NCI-H1092 (cell line): ENCODE measurements around the gene MAD2L2.

Source experiments
- DNase-seq: peaks from one replicate; lab custom pipeline; 2025; lab: John Stamatoyannopoulos, UW

The MAD2L2 gene

GRCh38 chr1:11653101-11653860 is 27.7 kb downstream of the MAD2L2 start:
- DNase-seq = no peak

GRCh38 chr1:11652203-11652780 is 28.7 kb downstream of the MAD2L2 start:
- DNase-seq = no peak

GRCh38 chr1:11651017-11651416 is 29.9 kb downstream of the MAD2L2 start:
- no peak for DNase-seq

- DNase-seq = peak; percentile 79
These were observed 30.5 kb downstream of the MAD2L2 start for GRCh38 chr1:11650331-11650991.

- no peak for DNase-seq
These were observed 31.2 kb downstream of the MAD2L2 start for GRCh38 chr1:11649624-11650330.

- no peak for DNase-seq
These were observed 31.7 kb downstream of the MAD2L2 start for GRCh38 chr1:11649237-11649623.

GRCh38 chr1:11648732-11649158 is 32.2 kb downstream of the MAD2L2 start:
- DNase-seq = no peak

- no peak for DNase-seq
These were observed 32.9 kb downstream of the MAD2L2 start for GRCh38 chr1:11648039-11648438.

- DNase-seq = no peak
These were observed 33.6 kb downstream of the MAD2L2 start for GRCh38 chr1:11647333-11647732.

GRCh38 chr1:11646317-11646716 is 34.6 kb downstream of the MAD2L2 start:
- DNase-seq = no peak

- peak; percentile 80 for DNase-seq
These were observed 35.2 kb downstream of the MAD2L2 start for GRCh38 chr1:11645670-11646265.

GRCh38 chr1:11645270-11645669 is 35.7 kb downstream of the MAD2L2 start:
- DNase-seq = no peak

- DNase-seq = no peak
These were observed 37.2 kb downstream of the MAD2L2 start for GRCh38 chr1:11643782-11644181.

- peak; percentile 73 for DNase-seq
These were observed 38.4 kb downstream of the MAD2L2 start for GRCh38 chr1:11642418-11643017.

- no peak for DNase-seq
These were observed 39.1 kb downstream of the MAD2L2 start for GRCh38 chr1:11641776-11642305.

GRCh38 chr1:11640944-11641343 is 40.0 kb downstream of the MAD2L2 start:
- no peak for DNase-seq

- no peak for DNase-seq
These were observed 40.8 kb downstream of the MAD2L2 start for GRCh38 chr1:11640101-11640500.

GRCh38 chr1:11639372-11639771 is 41.6 kb downstream of the MAD2L2 start:
- no peak for DNase-seq

- no peak for DNase-seq
These were observed 42.8 kb downstream of the MAD2L2 start for GRCh38 chr1:11638121-11638520.

- DNase-seq = no peak
These were observed 46.4 kb downstream of the MAD2L2 start for GRCh38 chr1:11634365-11635192.
